GM21786 (cell line): ENCODE data around the gene NCOA6.

Experiments used
- ATAC-seq: cut with Tn5 transposase; IDR thresholded peaks from one replicate; pipeline ENCODE4 v1.9.1; 2021; ENCODE audit not compliant: unreplicated experiment

NCOA6 gene

DNA sequence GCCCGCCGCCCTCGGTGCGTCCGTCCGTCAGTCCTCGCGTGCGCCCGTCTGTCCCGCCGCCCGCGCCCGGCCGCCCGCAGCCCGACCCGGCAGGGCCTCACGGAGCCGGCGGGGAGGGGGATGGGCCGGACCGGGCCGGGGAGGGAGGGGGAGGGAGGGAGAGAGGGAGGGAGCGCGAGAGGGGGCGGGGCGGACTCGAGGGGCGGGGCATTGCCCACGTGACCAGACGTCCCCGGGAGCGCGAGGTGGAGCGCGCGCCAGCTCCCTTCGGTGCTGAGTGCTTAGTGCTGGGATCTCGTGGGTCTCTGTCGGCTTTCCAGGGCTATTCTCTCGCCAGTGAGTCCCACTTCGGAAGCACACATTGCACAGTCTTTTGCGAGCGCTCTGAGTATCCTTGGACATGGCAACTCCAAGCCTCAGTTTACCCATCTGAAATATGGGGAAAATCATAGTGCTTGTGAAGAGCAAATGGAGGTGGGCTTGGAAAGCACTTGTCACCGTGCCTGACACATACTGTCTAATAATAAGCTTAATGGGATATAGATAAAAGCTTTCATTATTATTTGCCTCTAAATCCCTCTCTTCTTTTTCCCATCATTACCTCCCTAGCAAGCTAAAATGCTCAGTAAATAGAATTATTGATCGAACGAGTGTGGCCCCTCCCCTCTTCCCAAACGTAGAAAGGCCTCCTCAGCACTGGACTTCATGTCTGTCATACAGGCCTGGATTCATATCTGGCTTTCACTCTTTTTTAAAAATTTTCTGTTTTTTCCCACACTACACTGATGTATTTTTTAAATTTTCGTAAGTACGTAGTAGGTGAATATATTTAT, at the start of gene NCOA6:
NCOA6 (minus strand) TSS at position 122 of the 833 bp plus-strand sequence. CDS start 43,296 bp downstream, outside the sequence.
- peak; percentile 49 for ATAC-seq

DNA sequence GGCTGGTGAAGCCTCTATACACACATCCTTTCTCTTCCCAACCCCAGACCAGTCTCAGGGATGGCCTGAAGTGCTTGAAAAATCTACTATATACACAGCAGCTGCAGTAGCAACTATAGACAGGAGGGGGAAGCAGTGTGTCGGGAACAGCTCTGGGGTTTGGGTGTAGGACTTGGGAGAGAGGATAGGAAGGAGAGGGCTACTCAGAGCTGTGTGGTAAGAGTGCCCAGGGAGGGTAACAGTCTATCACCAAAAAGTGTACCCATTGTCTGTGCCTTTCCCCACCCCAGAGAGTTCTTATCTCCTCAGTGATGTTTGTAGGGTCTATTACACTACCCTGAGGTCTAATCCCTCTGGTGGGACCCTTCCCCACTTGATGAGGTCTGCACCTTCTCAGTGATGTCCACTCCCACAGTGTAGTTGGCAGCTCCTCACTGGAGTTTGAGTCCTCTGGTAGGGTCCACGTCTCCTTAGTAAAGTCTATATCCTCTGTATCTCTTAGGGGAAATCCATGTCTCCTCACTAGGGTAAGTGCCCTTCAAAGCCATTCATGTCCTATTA, 48.7 kb upstream of the NCOA6 start:
- no peak for ATAC-seq

DNA sequence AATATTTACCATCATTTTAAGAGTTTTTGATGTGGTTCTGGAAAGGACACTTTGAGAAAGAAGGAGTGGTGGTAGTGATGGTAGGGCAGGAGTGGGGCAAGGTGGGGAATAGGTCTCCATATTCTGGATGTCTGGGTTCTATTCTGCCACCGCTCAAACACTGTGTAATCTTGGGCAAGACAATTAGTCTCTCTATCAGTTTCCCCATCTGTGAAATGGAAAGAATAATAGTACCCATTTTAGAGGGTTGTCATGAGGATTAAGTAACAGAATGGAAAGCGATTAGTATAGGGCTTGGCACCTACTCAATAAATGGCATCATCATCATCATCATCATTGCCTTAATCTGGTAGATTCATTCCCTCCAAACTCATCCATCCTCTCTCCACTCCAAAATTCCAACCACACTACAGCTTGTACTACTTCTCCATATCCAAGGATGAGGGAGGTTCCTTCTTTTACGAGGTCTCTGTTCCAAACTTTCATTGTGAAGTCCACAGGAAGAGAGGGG, 48.2 kb upstream of the NCOA6 start:
- no peak for ATAC-seq

DNA sequence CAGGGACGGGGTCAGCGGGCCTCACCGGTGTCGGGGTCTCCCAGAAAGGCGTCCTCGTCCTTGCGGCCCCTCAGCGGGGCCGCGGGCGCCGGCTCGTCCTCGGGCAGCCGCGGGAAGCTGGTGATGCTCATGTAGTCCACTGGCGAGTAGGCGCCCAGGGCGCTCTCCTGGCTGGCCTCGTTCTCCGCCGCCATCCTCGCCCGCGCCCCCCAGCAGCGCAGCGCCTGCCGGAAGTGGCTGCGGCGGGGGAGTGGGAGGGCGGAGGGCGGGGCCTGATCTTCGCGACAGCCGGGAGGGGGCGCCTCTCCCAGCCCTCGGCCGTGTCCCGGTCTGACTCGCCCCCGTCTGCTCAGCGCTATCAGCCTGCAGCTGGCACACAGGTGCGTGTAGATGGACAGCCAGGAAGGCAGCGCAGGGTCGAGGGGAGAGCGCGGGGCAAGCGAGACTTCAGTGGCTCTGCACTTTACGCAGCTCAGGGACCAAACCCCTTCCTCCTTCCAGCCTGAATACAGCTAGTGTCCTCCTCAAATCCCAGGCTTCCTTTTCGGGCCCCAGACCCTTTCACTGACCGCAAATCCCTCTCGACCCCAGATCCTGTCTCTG, 47.3 kb upstream of the NCOA6 start, which contains the start of gene GGT7:
GGT7 (minus strand) TSS at position 235 of the 603 bp plus-strand sequence; CDS start at position 194, 41 bp downstream.
- ATAC-seq: peak; percentile 51

DNA sequence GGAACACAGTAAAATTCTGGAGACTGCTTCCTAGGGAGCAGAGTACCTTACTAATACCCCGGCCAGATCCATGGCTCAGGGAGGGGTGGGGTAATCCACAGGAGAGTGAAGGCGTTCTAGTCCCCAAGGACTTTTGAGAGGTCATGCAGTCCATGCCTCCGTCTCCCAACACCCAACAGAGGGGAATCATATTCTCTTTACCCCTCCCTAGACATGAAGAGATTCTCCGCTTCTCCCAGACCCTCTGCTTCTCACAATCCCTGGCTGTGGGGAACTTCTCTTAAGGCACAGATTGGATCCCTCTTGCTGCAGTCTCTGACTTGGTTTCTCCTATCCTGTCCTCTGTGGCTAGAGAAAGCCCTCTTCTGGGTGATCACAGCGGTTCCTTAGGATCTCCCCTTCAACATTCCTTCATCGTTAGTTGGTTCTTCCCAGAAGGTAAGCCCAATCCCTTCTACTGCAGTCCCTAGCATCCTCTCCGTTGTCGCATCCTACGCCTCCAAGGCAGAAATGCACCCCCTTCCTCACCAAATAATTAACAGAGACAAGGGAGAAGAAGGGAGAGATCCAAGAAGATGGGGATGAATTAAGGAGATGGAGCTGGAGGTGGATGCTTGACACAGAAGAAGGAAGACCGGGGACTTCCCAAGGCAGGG, 46.6 kb upstream of the NCOA6 start:
- ATAC-seq: no peak

DNA sequence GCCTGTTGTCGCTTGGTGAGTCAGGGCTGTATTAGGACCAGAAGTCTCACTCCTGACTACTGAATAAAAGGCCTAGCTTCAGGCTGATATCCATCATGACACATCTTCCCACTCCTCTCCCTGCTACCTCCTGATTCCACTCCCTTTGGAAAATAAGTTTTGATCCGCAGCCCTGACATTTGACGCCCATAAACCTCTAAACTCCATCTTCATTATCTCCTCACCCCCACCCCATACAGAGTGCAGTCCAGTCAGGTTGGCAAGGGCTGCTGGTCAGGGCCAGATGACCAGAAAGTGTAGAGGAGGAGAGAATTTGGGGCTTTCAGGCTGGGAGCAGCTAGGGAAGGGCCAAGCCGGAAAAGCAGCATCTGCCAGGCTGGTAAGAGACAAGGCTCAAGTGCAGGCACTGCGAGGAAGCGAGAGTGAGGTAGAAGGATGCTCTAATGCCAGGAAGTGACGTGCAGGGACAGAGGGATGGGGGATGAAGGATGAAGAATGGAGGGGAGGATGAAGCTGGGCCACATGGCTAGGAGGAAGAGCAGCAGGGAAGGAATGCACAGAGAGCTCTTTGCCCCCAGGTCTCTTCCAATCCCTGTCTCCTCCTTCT, 46.0 kb upstream of the NCOA6 start:
- no peak for ATAC-seq

DNA sequence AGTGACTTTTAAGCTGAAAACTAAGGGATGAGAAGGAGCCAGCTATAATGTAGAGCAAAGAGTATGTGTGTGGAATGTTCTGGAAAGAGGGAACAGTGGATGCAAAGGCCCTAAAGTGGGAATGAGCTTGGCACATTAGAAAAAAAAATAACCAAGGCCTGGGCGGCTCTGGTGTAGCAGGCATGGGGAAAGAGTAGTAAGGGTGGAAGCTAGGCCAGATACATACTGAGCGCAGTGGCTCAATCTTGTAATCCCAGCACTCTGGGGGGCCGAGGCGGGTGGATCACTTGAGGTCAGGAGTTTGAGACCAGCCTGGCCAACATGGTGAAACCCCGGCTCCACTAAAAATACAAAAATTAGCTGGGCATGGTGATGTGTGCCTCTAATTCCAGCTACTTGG, 38.8 kb upstream of the NCOA6 start:
- no peak for ATAC-seq

DNA sequence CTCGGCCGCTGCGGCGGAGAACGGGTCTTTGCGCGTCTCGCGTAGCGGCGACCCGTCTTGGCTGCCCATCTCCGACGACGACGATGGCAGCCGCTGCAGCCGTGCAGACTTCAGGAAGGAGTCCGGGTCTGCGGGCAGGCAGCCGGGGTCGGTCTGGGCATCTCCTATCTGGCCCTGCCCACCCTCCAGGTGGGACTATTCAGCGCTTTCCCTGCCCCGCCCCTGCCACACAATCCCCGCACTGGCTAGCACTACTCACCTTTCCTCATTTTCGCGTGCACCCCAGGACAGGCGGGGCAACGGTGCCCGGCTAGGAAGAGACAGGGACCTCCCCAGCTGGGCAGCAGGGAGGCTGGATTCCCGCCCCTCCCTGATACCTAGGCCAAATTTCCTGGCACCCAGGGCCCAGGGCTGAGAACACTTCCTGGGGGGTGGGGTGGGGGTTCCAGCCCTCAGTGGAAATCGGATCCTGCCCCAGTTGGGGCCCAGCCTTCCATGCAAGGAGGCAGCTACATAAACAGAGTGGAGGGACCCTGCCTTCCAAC, 38.0 kb upstream of the NCOA6 start:
- no peak for ATAC-seq

DNA sequence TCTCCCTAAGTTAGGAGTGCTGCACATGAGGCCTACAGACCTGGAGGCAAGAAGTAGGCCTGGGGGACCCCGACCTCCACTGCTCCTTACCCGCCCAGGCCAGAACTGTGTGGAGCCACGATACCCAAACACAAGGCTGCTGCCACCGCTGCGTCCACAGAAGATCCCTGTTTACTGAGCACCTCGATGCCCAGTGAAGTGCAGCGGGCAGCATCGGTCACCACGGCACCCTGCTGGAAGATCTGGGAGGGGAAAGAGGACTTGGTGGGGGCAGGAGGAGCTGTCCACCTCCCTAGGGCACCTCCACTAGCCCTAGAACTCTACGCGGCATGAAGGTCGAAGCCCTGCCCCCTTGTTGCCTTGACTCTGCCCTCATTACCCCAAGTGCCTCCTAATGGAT, 37.3 kb upstream of the NCOA6 start:
- ATAC-seq: no peak

DNA sequence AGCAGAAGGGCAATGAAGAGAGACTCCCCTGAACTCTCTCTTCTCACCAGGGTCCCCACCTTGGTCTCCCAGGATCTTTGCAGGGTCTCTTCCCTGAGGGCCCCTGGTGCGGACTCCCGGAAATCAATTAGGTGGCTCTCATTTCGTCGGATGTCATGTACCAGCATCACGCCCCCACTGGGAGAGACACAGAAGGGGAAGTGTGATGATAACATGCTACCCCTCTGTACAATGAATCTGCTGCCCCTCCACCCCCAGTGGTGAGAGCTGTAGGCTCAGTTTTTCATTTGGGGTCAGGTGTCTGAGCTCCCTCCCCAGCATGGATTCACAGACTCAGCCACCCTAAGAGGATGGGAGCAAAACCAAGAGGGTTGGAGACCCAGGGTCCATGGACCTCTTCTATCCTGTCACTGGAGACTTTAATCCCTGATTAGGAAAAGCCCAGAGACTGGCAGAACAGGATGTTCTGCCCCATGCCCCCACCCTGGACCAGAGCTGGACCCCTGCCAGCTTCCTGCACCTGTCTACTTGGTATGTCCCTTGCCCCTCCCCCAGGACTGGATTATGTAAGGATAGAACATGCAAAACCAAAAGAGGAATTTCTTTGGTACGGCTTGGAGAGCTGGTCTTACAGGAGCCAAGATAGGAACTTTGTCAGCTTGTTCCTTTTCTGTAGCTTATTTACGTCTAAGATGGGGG, 36.1 kb upstream of the NCOA6 start:
- no peak for ATAC-seq

DNA sequence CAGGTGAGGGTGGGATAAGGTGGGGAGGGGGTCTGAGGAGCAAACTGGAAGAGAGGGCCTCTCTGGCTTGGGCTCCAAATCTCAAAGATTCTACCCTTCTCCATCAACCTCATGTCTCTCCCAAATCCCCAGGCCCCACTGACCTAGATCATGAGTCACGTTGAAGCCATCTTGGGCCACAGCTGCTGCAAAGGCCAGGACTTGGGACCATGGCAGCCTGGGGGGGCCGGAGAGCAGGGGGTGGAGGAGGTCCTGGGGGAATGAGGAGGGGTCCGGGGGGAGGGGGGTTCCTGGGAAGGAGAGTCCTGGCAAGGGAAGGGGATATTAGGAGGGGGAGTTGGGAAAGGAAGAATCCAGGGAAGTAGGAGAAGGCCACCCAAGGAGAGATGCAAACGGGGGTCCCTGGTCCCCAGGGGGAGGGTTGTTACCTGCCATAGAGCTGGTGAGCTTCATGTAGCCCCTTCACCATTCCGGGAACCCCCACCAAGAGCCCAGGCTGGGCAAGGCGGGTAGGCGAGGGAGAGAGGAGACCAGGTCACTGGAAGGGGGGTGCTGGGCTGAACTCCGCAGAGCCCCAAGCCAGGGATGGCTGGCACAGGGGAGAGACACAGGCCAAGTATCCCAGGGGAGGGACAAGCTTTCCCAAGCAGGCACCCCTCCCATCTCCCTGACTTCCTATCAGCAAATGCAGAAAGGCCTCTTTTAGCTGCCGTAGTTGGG, 34.5 kb upstream of the NCOA6 start:
- ATAC-seq: no peak

DNA sequence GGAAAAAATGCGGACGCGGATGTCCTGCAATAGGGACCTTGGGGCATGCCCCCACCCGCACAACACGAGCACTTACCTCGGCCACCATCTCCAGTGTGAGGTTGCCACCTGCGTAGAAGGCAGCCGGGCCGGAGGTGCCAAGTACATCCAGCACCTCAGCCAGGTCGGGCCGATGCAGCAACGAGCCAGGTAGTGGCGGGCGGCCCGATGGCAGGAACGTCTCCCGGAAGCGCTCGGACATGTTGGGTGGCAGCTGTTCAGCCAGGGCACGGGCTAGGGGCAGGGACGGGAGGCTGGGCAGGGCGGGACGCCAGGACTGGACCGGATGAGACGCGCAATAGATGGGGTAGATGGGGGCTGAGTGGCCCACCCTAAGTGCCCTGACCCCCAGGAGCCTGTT, 33.9 kb upstream of the NCOA6 start:
- no peak for ATAC-seq

DNA sequence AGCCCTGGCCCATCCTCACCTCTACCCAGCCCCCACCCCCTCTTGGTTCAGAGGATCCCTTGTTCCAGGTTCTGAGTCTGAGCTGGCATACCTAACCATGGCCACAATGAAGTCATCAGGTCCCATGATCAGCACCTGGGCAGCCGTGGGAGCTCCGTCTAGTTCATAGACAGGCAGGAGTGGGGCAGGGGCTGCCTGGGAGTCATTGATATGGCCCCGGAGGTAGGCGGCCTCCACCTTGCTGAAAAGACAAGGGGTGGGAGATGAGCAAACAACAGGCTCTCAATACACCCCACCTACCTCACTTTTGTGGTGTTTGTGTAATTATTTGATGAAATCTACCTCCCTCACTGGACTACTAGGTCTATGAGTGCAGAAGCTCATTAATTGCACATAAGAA, 26.8 kb upstream of the NCOA6 start:
- ATAC-seq: no peak

DNA sequence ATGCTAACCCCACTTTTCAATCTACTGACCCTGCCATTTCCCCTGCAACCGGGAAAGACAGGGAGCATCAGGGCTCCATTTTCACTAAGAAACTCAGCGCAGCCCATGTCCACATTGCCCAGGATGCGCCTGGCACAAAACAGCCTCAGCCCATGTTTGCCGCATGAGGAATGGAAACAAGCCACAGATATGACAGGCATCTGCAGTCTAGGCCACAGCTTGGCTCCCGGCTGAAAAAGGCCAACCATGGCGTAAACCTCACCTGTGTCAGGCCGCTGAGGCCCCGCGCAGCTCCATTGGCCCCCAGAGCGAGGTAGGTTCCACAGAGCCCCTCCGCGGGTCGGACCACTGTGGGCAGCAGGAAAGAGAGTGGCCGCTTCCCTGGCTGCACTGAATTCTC, 25.5 kb upstream of the NCOA6 start:
- ATAC-seq: no peak

DNA sequence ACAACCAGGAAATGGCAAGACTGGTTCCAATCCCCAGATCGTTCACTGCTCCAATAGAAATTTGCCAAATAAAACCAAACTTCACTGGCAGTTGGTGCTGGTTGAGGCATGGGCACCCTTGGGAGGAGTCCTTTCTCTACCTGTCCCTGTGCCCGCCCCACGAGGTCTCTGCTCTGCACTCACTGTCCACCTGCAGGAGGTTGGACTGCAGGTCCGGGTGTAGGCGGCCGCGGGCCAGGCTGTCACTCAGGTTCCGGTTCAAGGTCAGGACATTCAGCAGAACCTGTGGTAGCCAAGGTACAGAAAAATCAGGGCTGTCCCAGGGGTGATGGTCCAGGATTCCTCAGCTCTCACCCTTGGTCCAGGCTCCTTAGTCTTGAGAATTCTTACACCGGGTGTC, 24.3 kb upstream of the NCOA6 start:
- ATAC-seq: no peak

DNA sequence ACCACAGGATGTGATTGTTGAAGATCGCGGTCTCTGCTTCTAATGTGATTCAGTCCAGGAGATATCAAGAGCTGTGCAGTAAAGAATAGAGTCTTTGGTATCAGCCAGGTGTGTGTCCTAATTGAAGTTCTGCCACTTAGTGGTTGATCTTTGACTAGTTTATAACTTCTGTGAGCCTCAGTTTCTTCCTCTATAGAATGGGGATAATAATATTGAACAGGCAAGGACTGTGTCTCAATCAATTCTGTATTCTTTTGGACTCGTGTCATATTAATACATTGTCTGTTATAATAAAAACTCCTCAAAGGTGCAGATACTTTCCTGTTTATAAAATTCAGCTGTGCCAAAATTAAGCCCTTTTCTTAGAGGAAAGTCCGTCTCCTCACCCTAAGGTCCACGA, 23.1 kb upstream of the NCOA6 start:
- ATAC-seq: no peak

DNA sequence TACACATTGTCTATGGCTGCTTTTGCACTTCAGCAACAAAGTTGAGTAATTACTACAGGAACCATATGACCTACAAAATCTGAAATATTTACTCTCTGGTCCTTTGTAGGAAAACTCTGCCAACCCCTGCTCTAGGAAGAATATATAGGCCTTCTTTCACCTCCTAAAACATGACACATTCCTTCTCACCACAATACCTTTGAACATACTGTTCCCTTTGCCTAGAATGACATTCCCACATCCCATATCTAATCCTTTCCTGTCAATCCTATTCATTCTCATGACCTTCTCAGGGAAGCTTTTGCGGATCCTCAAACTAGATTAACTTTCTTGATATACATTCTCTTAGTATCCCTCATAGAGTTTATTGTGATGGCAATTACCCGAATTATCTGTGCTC, 18.0 kb upstream of the NCOA6 start:
- no peak for ATAC-seq

DNA sequence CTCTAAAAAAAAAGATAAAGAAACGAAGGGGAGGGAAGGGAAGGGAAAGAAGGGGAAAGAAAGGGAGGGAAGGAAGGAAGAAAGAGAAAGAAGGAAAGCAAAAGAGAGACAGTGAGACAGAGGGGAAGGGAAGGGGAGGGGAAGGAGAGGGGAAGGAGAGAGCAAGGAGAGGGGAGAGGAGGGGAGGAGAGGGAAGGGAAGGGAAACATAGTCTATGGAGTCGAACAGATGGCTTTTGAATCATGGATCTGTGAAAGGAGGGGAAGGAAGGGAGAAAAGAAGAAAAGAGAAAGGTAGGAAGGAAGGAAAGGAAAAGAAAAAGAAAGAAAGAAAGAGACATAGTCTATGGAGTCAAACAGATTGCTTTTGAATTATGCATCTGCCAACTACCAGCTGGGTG, 16.7 kb upstream of the NCOA6 start:
- no peak for ATAC-seq

DNA sequence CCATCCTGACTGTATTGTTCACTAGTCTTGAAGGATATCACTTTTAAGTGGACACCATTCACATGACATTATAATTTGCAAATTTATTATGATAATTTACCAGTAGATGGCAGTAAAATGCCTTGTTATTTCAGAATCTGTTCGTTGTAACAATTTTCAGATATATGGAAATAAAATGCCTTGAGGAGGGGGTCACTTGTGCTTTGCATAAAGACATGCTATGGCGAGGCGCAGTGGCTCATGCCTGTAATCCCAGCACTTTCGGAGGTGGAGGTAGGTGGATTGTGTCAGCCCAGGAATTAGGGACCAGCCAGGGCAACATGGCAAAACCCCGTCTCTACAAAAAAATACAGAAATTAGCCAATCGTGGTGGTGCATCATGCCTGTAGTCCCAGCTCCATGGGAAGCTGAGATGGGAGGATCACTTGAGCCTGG, 9.0 kb upstream of the NCOA6 start:
- no peak for ATAC-seq
